Measurements from ENCODE around the gene PTPN11.
"Not testable (repeated sequence)": the region's sequence is repeated elsewhere in the genome, so short reads cannot be mapped to it uniquely, and the experiment has no call there.

Gene PTPN11

DNA sequence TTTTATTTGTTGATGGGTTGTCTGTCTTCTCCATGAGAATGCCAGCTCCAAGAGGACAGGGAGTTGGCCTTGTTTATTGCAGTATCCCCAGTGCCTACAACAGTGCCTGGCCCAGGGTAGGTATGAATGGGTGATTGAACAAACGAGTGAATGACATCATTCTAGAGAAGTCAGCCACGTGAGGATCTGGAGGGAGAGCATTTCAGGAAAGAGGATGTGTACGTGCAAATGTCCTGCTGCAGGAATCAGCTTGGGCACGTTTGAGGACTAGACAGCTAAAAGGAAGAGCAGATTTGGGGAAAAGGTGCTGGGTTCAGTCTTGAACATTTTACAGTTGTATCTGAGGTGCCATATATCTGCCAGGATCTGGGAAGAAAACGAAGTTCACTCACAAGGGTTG is 97.1 kb downstream of the PTPN11 start:
- Mint-ChIP-seq H3K4me1 (no peaks in the 10 kb centered on the region), H3K36me3 (ENCODE audit: low read depth) (no peaks in the 10 kb centered on the region), H3K4me3 (no peak overlapping the region), H3K27me3 (ENCODE audit: low read depth, poor library complexity) (peaks cover 5% of the 10 kb centered on the region), H3K27ac (no peak overlapping the region), H3K9me3 (peaks cover 3% of the 10 kb centered on the region)
- DNase-seq: no peak
- no peak for TF ChIP-seq CTCF (IDR thresholded peaks at IDR 0.05)

DNA sequence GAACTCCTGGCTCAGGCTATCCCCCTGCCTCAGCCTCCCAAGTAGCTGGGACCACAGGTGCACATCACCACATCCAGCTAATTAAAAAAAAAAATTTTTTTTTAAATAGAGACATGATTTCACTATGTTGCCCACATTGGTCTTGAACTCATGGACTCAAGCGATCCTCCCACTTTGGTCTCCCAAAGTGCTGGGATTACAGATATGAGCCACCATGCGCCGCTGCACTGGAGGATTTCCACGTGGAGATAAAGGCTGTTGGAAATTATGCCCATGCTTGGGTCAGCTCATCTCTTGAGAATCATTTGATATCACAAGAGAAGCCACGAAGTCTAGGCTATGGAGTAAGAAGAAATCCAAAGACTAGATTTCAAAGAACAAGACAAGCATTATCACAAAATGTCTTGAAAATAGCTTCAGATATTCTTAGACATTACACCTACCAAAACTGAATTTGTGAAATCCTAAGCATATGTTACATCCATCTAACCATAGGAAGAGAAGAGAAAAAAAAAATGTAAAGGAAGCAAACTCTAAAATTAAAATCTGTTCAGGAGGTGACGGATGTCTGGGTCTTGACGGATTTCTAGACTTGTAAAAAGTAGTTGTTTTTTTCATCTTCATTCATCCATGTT is 99.1 kb downstream of the PTPN11 start:
- no peak for TF ChIP-seq CTCF (IDR thresholded peaks at IDR 0.05)
- H3K27me3 Mint-ChIP-seq (ENCODE audit: low read depth, poor library complexity): peaks cover 9% of the 10 kb centered on the region
- H3K4me3 Mint-ChIP-seq: no peak overlapping the region
- H3K27ac Mint-ChIP-seq: no peak overlapping the region
- DNase-seq: no peak
- no peaks in the 10 kb centered on the region for H3K36me3 Mint-ChIP-seq (ENCODE audit: low read depth)
- H3K4me1 Mint-ChIP-seq: no peaks in the 10 kb centered on the region
- peaks cover 3% of the 10 kb centered on the region for H3K9me3 Mint-ChIP-seq

- no peak for DNase-seq
- Mint-ChIP-seq H3K9me3 (peaks cover 3% of the 10 kb centered on the region), H3K36me3 (ENCODE audit: low read depth) (no peaks in the 10 kb centered on the region), H3K27me3 (ENCODE audit: low read depth, poor library complexity) (peaks cover 9% of the 10 kb centered on the region), H3K4me3 (no peak overlapping the region), H3K27ac (no peak overlapping the region), H3K4me1 (no peaks in the 10 kb centered on the region)
- TF ChIP-seq CTCF (IDR thresholded peaks at IDR 0.05): no peak
Observed at GRCh38 chr12:112518365-112518735, 99.6 kb downstream of the PTPN11 start.

- not testable (repeated sequence) for H3K27me3 Mint-ChIP-seq (ENCODE audit: low read depth, poor library complexity); H3K27ac Mint-ChIP-seq; H3K4me1 Mint-ChIP-seq; DNase-seq; H3K9me3 Mint-ChIP-seq; H3K36me3 Mint-ChIP-seq (ENCODE audit: low read depth); H3K4me3 Mint-ChIP-seq
Observed at GRCh38 chr12:112519841-112520340, 101.1 kb downstream of the PTPN11 start.

GRCh38 chr12:112523856-112524255 is 105.1 kb downstream of the PTPN11 start:
- H3K27ac Mint-ChIP-seq: no peak overlapping the region
- H3K36me3 Mint-ChIP-seq (ENCODE audit: low read depth): no peaks in the 10 kb centered on the region
- H3K9me3 Mint-ChIP-seq: peaks cover 3% of the 10 kb centered on the region
- no peak for TF ChIP-seq CTCF (IDR thresholded peaks at IDR 0.05)
- H3K4me1 Mint-ChIP-seq: no peaks in the 10 kb centered on the region
- H3K27me3 Mint-ChIP-seq (ENCODE audit: low read depth, poor library complexity): peaks cover 8% of the 10 kb centered on the region
- DNase-seq: no peak
- no peak overlapping the region for H3K4me3 Mint-ChIP-seq

GRCh38 chr12:112524269-112524668 is 105.5 kb downstream of the PTPN11 start:
- H3K4me3 Mint-ChIP-seq: no peak overlapping the region
- DNase-seq: no peak
- H3K27me3 Mint-ChIP-seq (ENCODE audit: low read depth, poor library complexity): peaks cover 8% of the 10 kb centered on the region
- no peak for TF ChIP-seq CTCF (IDR thresholded peaks at IDR 0.05)
- H3K4me1 Mint-ChIP-seq: no peaks in the 10 kb centered on the region
- no peak overlapping the region for H3K27ac Mint-ChIP-seq
- H3K36me3 Mint-ChIP-seq (ENCODE audit: low read depth): no peaks in the 10 kb centered on the region
- H3K9me3 Mint-ChIP-seq: peaks cover 3% of the 10 kb centered on the region
